SK-N-SH treated with all-trans-retinoic acid at 6 μM for 48 hours (cell line): Measurements from ENCODE around the gene BRICD5.

Experiments
- ATAC-seq: fragments of 200-7000 bp; cut with Tn5 transposase; 3 replicates; pipeline ENCODE4 v1.9.1; 2020; ENCODE audit warnings: mild to moderate bottlenecking, moderate library complexity
- ARNTL ChIP-seq: fragments of 450-650 bp; formaldehyde crosslinking; IDR thresholded peaks from 2 replicates; pipeline ENCODE4 v1.5.0; 2020; ENCODE audit warnings: low read depth, mild to moderate bottlenecking, moderate library complexity, borderline replicate concordance
- BACH2 ChIP-seq: fragments of 250-450 bp; sonication (Bioruptor Pico); IDR thresholded peaks from 2 replicates; pipeline ENCODE4 v1.9.0; 2021; ENCODE audit warnings: mild to moderate bottlenecking, borderline replicate concordance
- CREB5 ChIP-seq: fragments of 250-450 bp; sonication (Bioruptor Pico); IDR thresholded peaks from 2 replicates; pipeline ENCODE4 v1.5.1; 2020; ENCODE audit warnings: low read depth, mild to moderate bottlenecking, moderate library complexity
- CSDC2 ChIP-seq: fragments of 250-450 bp; sonication (Bioruptor Pico); IDR thresholded peaks from 2 replicates; pipeline ENCODE4 v1.5.0; 2020; ENCODE audit warnings: mild to moderate bottlenecking, moderate library complexity
- ESRRG ChIP-seq: fragments of 250-450 bp; sonication (Bioruptor Pico); IDR thresholded peaks from 2 replicates; pipeline ENCODE4 v1.6.1; 2021; ENCODE audit warnings: mild to moderate bottlenecking
- GLIS3 ChIP-seq: fragments of 250-450 bp; sonication (Bioruptor Pico); IDR thresholded peaks from 2 replicates; pipeline ENCODE4 v1.5.0; 2020; ENCODE audit warnings: mild to moderate bottlenecking, moderate library complexity
- ISL1 ChIP-seq: fragments of 250-450 bp; sonication (Bioruptor Pico); IDR thresholded peaks from 2 replicates; pipeline ENCODE4 v2.1.2; 2022; ENCODE audit warnings: mild to moderate bottlenecking, moderate library complexity
- OSR1 ChIP-seq: fragments of 250-450 bp; sonication (Bioruptor Pico); IDR thresholded peaks from 2 replicates; pipeline ENCODE4 v1.8.0; 2022; ENCODE audit warnings: moderate library complexity, mild to moderate bottlenecking, inconsistent platforms
- PATZ1 ChIP-seq: fragments of 250-450 bp; sonication (Bioruptor Pico); IDR thresholded peaks from 2 replicates; pipeline ENCODE4 v1.8.0; 2020; ENCODE audit warnings: mild to moderate bottlenecking, moderate library complexity, borderline replicate concordance
- PPARA ChIP-seq: fragments of 250-450 bp; sonication (Bioruptor Pico); IDR thresholded peaks from 2 replicates; pipeline ENCODE4 v1.5.0; 2020; ENCODE audit warnings: mild to moderate bottlenecking, borderline replicate concordance
- RARB ChIP-seq: fragments of 250-450 bp; sonication (Bioruptor Pico); IDR thresholded peaks from 2 replicates; pipeline ENCODE4 v1.8.0; 2021; ENCODE audit warnings: mild to moderate bottlenecking, moderate library complexity
- SNAI2 ChIP-seq: fragments of 250-450 bp; sonication (Bioruptor Pico); IDR thresholded peaks from 2 replicates; pipeline ENCODE4 v1.5.0; 2020; ENCODE audit warnings: mild to moderate bottlenecking, moderate library complexity
- TOX ChIP-seq: fragments of 250-450 bp; sonication (Bioruptor Pico); IDR thresholded peaks from 2 replicates; pipeline ENCODE4 v1.8.0; 2021; ENCODE audit warnings: mild to moderate bottlenecking, moderate library complexity, borderline replicate concordance
- TSHZ2 ChIP-seq: fragments of 250-450 bp; sonication (Bioruptor Pico); IDR thresholded peaks from 2 replicates; pipeline ENCODE4 v1.5.0; 2020; ENCODE audit warnings: mild to moderate bottlenecking, moderate library complexity
- ZC3H10 ChIP-seq: fragments of 250-450 bp; sonication (Bioruptor Pico); IDR thresholded peaks from 2 replicates; pipeline ENCODE4 v1.5.1; 2021; ENCODE audit warnings: mild to moderate bottlenecking, moderate library complexity
- ZFP3 ChIP-seq: fragments of 250-450 bp; sonication (Bioruptor Pico); IDR thresholded peaks from 2 replicates; pipeline ENCODE4 v1.5.0; 2020; ENCODE audit warnings: mild to moderate bottlenecking, moderate library complexity
- ZFP30 ChIP-seq: fragments of 450-650 bp; formaldehyde crosslinking; IDR thresholded peaks from 2 replicates; pipeline ENCODE4 v1.5.0; 2022; ENCODE audit warnings: mild to moderate bottlenecking, moderate library complexity
- ZNF565 ChIP-seq: fragments of 450-650 bp; formaldehyde crosslinking; conservative IDR thresholded peaks from 2 replicates; pipeline ENCODE4 v1.5.0; 2020; ENCODE audit warnings: low read depth, mild to moderate bottlenecking, moderate library complexity
- ZNF8 ChIP-seq: fragments of 450-650 bp; formaldehyde crosslinking; IDR thresholded peaks from 2 replicates; pipeline ENCODE4 v1.5.0; 2020; ENCODE audit warnings: mild to moderate bottlenecking, moderate library complexity
- TF ChIP-seq, protein P1 (sequence below): fragments of 250-450 bp; sonication (Bioruptor Pico); IDR thresholded peaks from 2 replicates; pipeline ENCODE4 v1.8.0; 2021; ENCODE audit warnings: low read depth, mild to moderate bottlenecking, moderate library complexity, borderline replicate concordance

The BRICD5 gene

DNA sequence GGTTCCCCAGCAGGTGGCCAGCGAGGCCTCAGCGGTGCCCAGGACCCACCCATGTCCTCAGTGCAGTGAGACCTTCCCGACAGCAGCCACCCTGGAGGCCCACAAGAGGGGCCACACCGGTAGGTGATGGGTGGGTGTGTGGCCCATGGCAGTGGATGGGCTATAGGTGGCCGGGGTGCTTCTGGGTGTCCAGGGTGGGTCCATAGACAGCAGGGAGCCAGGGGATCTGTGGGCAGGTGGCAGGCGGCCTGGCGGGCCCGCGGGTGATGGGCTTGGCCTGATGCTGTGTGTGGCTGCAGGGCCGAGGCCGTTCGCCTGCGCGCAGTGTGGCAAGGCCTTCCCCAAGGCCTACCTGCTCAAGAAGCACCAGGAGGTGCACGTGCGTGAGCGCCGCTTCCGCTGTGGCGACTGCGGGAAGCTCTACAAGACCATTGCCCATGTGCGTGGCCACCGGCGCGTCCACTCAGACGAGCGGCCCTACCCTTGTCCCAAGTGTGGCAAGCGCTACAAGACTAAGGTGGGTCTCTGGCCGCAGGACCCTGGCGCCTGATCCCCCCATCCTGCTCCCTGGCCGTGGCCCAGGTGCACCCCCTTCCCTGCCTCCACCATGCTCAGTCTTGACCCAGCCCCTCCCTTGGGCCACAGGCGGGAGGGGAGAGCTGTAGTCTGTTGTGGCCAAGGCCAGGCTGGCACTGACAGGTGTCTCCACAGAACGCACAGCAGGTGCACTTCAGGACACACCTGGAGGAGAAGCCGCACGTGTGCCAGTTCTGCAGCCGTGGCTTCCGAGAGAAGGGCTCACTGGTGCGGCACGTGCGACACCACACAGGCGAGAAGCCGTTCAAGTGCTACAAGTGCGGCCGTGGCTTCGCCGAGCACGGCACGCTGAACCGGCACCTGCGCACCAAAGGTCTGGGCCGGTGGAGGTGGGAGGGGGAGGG lies 23.5 kb upstream of the BRICD5 start:
- ATAC-seq = peak; percentile 4; the same call in 1 of the 3 replicates
- TF ChIP-seq PPARA (CRISPR knock-in tag) (no peak), ZC3H10 (CRISPR knock-in tag) (no peak), ISL1 (no peak), CREB5 (CRISPR knock-in tag) (no peak), ARNTL (CRISPR knock-in tag) (no peak), PATZ1 (no peak), ZFP3 (CRISPR knock-in tag) (no peak), TOX (CRISPR knock-in tag) (no peak), RARB (no peak), OSR1 (CRISPR knock-in tag) (no peak), GLIS3 (CRISPR knock-in tag) (no peak), ESRRG (no peak), ZNF8 (CRISPR knock-in tag) (no peak), ZFP30 (CRISPR knock-in tag) (no peak), ZNF565 (CRISPR knock-in tag) (no peak), CSDC2 (CRISPR knock-in tag) (no peak), BACH2 (no peak), TSHZ2 (no peak)
- TF ChIP-seq, protein P1, sequence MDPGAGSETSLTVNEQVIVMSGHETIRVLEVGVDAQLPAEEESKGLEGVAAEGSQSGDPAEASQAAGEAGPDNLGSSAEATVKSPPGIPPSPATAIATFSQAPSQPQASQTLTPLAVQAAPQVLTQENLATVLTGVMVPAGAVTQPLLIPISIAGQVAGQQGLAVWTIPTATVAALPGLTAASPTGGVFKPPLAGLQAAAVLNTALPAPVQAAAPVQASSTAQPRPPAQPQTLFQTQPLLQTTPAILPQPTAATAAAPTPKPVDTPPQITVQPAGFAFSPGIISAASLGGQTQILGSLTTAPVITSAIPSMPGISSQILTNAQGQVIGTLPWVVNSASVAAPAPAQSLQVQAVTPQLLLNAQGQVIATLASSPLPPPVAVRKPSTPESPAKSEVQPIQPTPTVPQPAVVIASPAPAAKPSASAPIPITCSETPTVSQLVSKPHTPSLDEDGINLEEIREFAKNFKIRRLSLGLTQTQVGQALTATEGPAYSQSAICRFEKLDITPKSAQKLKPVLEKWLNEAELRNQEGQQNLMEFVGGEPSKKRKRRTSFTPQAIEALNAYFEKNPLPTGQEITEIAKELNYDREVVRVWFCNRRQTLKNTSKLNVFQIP (CRISPR knock-in tag) = no peak
- TF ChIP-seq, all 23 proteins: peak for 0

DNA sequence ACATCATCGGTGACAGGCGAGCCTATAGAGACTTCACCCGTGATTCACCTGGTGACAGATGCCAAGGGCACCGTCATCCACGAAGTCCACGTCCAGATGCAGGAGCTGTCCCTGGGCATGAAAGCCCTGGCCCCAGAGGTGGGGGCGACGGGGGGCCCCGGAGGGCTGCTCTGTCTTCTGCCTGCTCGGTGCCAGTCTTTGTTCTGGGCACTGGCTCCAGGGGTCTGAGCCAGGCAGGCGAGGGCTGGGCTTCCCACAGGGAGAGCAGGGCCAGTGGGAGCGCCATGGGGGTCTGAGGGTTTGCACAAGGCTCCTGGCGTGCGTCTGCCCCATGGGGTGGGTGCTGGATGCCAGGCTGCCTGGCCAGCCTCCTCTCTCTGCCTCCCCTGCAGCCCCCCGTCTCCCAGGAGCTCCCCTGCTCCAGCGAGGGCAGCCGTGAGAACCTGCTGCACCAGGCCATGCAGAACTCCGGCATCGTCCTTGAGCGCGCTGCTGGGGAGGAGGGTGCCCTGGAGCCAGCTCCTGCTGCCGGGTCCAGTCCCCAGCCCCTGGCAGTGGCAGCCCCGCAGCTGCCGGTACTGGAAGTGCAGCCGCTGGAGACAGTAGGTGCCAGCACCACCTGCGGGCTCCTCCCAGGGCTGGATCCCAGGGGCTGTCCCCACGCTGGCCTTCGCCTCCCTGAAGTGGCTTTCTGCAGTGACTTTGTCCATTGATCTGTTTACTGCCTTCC lies 22.5 kb upstream of the BRICD5 start:
- TF ChIP-seq CREB5 (CRISPR knock-in tag) (no peak), RARB (no peak), SNAI2 (CRISPR knock-in tag) (no peak)
- no peak for ATAC-seq
